ENCODE data around the gene PIGT.

The PIGT gene

GRCh38 chr20:45432294-45432693 is 16.4 kb downstream of the PIGT start:
- no peak overlapping the region for H2BK5ac ChIP-seq (ENCODE audit: low read depth, low read length, poor library complexity)
- H4K12ac ChIP-seq (ENCODE audit: low read depth, low read length), result no peak overlapping the region
- no peak overlapping the region for H3K4me2 ChIP-seq (ENCODE audit: low read length)
- H4K91ac ChIP-seq (ENCODE audit: low read depth, low read length), result no peak overlapping the region
- H3K79me1 ChIP-seq (ENCODE audit: low read length), result peaks cover 2% of the 10 kb centered on the region
- no peak overlapping the region for H3K18ac ChIP-seq (ENCODE audit: low read length)
- no CpG with 5 or more reads among the region's 5 CpGs for WGBS (ENCODE audit: extremely low coverage, insufficient coverage, insufficient read length)
- H2BK12ac ChIP-seq (ENCODE audit: low read length), result no peak overlapping the region
- no peak for DNase-seq
- H3K27ac ChIP-seq (ENCODE audit: low read depth, low read length), result no peak overlapping the region
- no peak overlapping the region for H4K8ac ChIP-seq (ENCODE audit: low read depth, low read length)
- H3K27me3 ChIP-seq (ENCODE audit: insufficient read depth, low read length), result no peaks in the 10 kb centered on the region
- no peak overlapping the region for H3K14ac ChIP-seq (ENCODE audit: low read length)
- H3K9ac ChIP-seq (ENCODE audit: low read length), result no peak overlapping the region
- no peaks in the 10 kb centered on the region for H3K79me2 ChIP-seq (ENCODE audit: control insufficient read depth, insufficient read depth, low read length, poor library complexity)
- no peak overlapping the region for H3K4ac ChIP-seq (ENCODE audit: low read depth, low read length)
- peaks cover 0 to 3% of the 10 kb centered on the region in 2 experiments for H3K4me1 ChIP-seq (ENCODE audit: control insufficient read depth in 1 of 2, insufficient read depth in 2 of 2, low read length in 2 of 2)
- H3K23ac ChIP-seq (ENCODE audit: low read length), result no peak overlapping the region
- no peak overlapping the region for H2AK5ac ChIP-seq (ENCODE audit: low read length)
- no peak overlapping the region for H2AFZ ChIP-seq (ENCODE audit: insufficient read depth, low read length, poor library complexity)
- H3K9me3 ChIP-seq (ENCODE audit: insufficient read depth, low read depth, low read length), result no peaks in the 10 kb centered on the region
- H3K36me3 ChIP-seq (ENCODE audit: control insufficient read depth in 1 of 2, insufficient read depth in 2 of 2, low read length in 2 of 2), result peaks cover 0 to 3% of the 10 kb centered on the region in 2 experiments
- no peak overlapping the region for H3K4me3 ChIP-seq (ENCODE audit: low read depth, low read length)
- no peak overlapping the region for H2BK120ac ChIP-seq (ENCODE audit: insufficient read depth, low read length, poor library complexity)

GRCh38 chr20:45433316-45433715 is 17.4 kb downstream of the PIGT start:
- no peak overlapping the region for H4K91ac ChIP-seq (ENCODE audit: low read depth, low read length)
- H2BK5ac ChIP-seq (ENCODE audit: low read depth, low read length, poor library complexity), result no peak overlapping the region
- H3K9ac ChIP-seq (ENCODE audit: low read length), result no peak overlapping the region
- no peaks in the 10 kb centered on the region for H3K9me3 ChIP-seq (ENCODE audit: insufficient read depth, low read depth, low read length)
- no peak overlapping the region for H2BK120ac ChIP-seq (ENCODE audit: insufficient read depth, low read length, poor library complexity)
- no peaks in the 10 kb centered on the region for H3K36me3 ChIP-seq (ENCODE audit: control insufficient read depth in 1 of 2, insufficient read depth in 2 of 2, low read length in 2 of 2)
- H3K79me2 ChIP-seq (ENCODE audit: control insufficient read depth, insufficient read depth, low read length, poor library complexity), result no peaks in the 10 kb centered on the region
- no peak overlapping the region for H3K27ac ChIP-seq (ENCODE audit: low read depth, low read length)
- H3K4me1 ChIP-seq (ENCODE audit: control insufficient read depth in 1 of 2, insufficient read depth in 2 of 2, low read length in 2 of 2), result peaks cover 0 to 3% of the 10 kb centered on the region in 2 experiments
- no peak overlapping the region for H2BK12ac ChIP-seq (ENCODE audit: low read length)
- H3K14ac ChIP-seq (ENCODE audit: low read length), result no peak overlapping the region
- no peak overlapping the region for H3K4me3 ChIP-seq (ENCODE audit: low read depth, low read length)
- H2AFZ ChIP-seq (ENCODE audit: insufficient read depth, low read length, poor library complexity), result no peak overlapping the region
- no peak overlapping the region for H3K23ac ChIP-seq (ENCODE audit: low read length)
- H3K27me3 ChIP-seq (ENCODE audit: insufficient read depth, low read length), result no peaks in the 10 kb centered on the region
- no peak overlapping the region for H3K18ac ChIP-seq (ENCODE audit: low read length)
- no CpG with 5 or more reads among the region's 3 CpGs for WGBS (ENCODE audit: extremely low coverage, insufficient coverage, insufficient read length)
- peaks cover 2% of the 10 kb centered on the region for H3K79me1 ChIP-seq (ENCODE audit: low read length)
- H4K12ac ChIP-seq (ENCODE audit: low read depth, low read length), result no peak overlapping the region
- H3K4me2 ChIP-seq (ENCODE audit: low read length), result no peak overlapping the region
- no peak for DNase-seq
- no peak overlapping the region for H4K8ac ChIP-seq (ENCODE audit: low read depth, low read length)
- H3K4ac ChIP-seq (ENCODE audit: low read depth, low read length), result no peak overlapping the region
- no peak overlapping the region for H2AK5ac ChIP-seq (ENCODE audit: low read length)

DNA sequence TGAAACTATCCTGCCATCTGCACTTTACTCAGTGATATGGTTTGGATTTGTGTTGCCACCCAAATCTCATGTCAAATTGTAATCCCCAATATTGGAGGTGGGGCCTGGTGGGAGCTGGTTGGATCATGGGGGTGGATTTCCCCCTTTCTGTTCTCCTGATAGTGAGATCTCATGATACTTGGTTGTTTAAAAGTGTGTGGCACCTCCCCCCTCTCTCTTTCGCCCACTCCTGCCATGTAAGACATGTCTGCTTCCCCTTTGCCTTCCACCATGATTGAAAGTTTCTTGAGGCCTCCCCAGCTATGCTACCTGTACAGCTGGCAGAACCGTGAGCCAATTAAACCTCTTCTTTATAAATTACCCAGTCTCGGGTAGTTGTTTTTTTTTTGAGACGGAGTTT is 18.0 kb downstream of the PIGT start:
- no peak overlapping the region for H4K8ac ChIP-seq (ENCODE audit: low read depth, low read length)
- no CpG with 5 or more reads among the region's 4 CpGs for WGBS (ENCODE audit: extremely low coverage, insufficient coverage, insufficient read length)
- H2BK5ac ChIP-seq (ENCODE audit: low read depth, low read length, poor library complexity), result no peak overlapping the region

DNA sequence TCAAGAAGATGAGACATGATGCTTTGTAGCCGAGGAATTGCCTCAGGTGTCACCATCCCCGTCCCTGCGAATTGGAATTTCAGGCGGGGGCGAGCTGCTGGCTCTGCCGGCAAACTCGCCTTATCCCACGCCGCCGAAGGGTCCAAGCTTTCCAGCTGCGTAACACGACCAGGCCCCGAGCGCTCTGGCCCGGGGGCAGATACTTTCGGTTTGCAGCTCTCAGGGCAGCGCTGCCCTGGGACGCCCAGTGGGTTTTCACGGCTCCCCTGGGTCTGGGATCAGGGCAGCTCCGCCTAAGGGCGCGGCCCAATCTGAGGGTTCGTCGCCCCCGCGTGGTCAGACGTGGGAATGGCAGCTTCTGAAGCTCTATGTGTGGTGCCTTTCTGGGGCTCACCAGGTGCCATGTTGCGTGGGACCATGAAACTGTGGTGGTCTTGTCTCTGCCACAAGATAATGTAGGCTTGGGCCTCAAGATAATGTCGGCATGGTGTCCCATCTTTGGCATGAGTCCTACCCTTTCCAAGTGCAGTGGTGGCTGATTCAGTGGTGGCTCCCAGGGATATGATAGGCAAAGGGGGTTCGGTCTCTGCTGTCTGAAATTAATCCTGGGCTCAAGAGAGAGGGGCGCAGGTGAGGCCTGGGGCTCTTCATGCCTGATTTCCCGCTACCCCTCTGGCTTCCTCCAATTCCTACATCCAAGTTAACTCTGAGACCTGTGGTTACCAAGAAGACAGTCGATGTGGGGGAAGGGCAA is 21.0 kb downstream of the PIGT start:
- no peaks in the 10 kb centered on the region for H3K36me3 ChIP-seq (ENCODE audit: control insufficient read depth in 1 of 2, insufficient read depth in 2 of 2, low read length in 2 of 2)
- peak overlapping the region; percentile 61 for H2BK12ac ChIP-seq (ENCODE audit: low read length)
- WGBS (ENCODE audit: extremely low coverage, insufficient coverage, insufficient read length), result no CpG with 5 or more reads among the region's 33 CpGs

More for the DNA sequence above, 18.0 kb downstream of the PIGT start:
- Histone ChIP-seq H3K4ac (ENCODE audit: low read depth, low read length) (no peak overlapping the region), H3K79me1 (ENCODE audit: low read length) (peaks cover 2% of the 10 kb centered on the region), H3K4me3 (ENCODE audit: low read depth, low read length) (no peak overlapping the region), H3K9me3 (ENCODE audit: insufficient read depth, low read depth, low read length) (no peaks in the 10 kb centered on the region), H3K14ac (ENCODE audit: low read length) (no peak overlapping the region), H2AK5ac (ENCODE audit: low read length) (no peak overlapping the region), H3K9ac (ENCODE audit: low read length) (no peak overlapping the region), H3K36me3 (ENCODE audit: control insufficient read depth in 1 of 2, insufficient read depth in 2 of 2, low read length in 2 of 2) (no peaks in the 10 kb centered on the region), H4K91ac (ENCODE audit: low read depth, low read length) (no peak overlapping the region), H3K4me1 (ENCODE audit: control insufficient read depth in 1 of 2, insufficient read depth in 2 of 2, low read length in 2 of 2) (peaks cover 0 to 3% of the 10 kb centered on the region in 2 experiments), H4K12ac (ENCODE audit: low read depth, low read length) (no peak overlapping the region), H2BK12ac (ENCODE audit: low read length) (no peak overlapping the region), H2BK120ac (ENCODE audit: insufficient read depth, low read length, poor library complexity) (no peak overlapping the region), H3K79me2 (ENCODE audit: control insufficient read depth, insufficient read depth, low read length, poor library complexity) (no peaks in the 10 kb centered on the region), H3K18ac (ENCODE audit: low read length) (no peak overlapping the region), H3K23ac (ENCODE audit: low read length) (no peak overlapping the region), H2AFZ (ENCODE audit: insufficient read depth, low read length, poor library complexity) (no peak overlapping the region), H3K27me3 (ENCODE audit: insufficient read depth, low read length) (no peaks in the 10 kb centered on the region), H3K27ac (ENCODE audit: low read depth, low read length) (no peak overlapping the region), H3K4me2 (ENCODE audit: low read length) (no peak overlapping the region)
- no peak for DNase-seq

More for the DNA sequence above, 21.0 kb downstream of the PIGT start:
- Histone ChIP-seq H4K12ac (ENCODE audit: low read depth, low read length) (peak overlapping the region; percentile 63), H4K91ac (ENCODE audit: low read depth, low read length) (peak overlapping the region; percentile 56), H3K9ac (ENCODE audit: low read length) (peak overlapping the region; percentile 50), H3K18ac (ENCODE audit: low read length) (no peak overlapping the region), H3K9me3 (ENCODE audit: insufficient read depth, low read depth, low read length) (no peaks in the 10 kb centered on the region), H3K4ac (ENCODE audit: low read depth, low read length) (no peak overlapping the region), H3K79me1 (ENCODE audit: low read length) (peaks cover 7% of the 10 kb centered on the region), H3K4me2 (ENCODE audit: low read length) (peak overlapping the region; percentile 97), H2BK120ac (ENCODE audit: insufficient read depth, low read length, poor library complexity) (peak overlapping the region; percentile 67), H4K8ac (ENCODE audit: low read depth, low read length) (peak overlapping the region; percentile 74), H3K4me3 (ENCODE audit: low read depth, low read length) (peak overlapping the region; percentile 66), H3K27ac (ENCODE audit: low read depth, low read length) (no peak overlapping the region), H3K4me1 (ENCODE audit: control insufficient read depth in 1 of 2, insufficient read depth in 2 of 2, low read length in 2 of 2) (peaks cover 5 to 9% of the 10 kb centered on the region in 2 experiments), H2BK5ac (ENCODE audit: low read depth, low read length, poor library complexity) (no peak overlapping the region), H3K79me2 (ENCODE audit: control insufficient read depth, insufficient read depth, low read length, poor library complexity) (no peaks in the 10 kb centered on the region), H3K27me3 (ENCODE audit: insufficient read depth, low read length) (no peaks in the 10 kb centered on the region), H3K14ac (ENCODE audit: low read length) (peak overlapping the region; percentile 30), H3K23ac (ENCODE audit: low read length) (no peak overlapping the region), H2AFZ (ENCODE audit: insufficient read depth, low read length, poor library complexity) (peak overlapping the region; percentile 88), H2AK5ac (ENCODE audit: low read length) (no peak overlapping the region)
- DNase-seq, result peak; percentile 99
